ENCODE measurements around the gene TWIST2.

The TWIST2 gene

DNA sequence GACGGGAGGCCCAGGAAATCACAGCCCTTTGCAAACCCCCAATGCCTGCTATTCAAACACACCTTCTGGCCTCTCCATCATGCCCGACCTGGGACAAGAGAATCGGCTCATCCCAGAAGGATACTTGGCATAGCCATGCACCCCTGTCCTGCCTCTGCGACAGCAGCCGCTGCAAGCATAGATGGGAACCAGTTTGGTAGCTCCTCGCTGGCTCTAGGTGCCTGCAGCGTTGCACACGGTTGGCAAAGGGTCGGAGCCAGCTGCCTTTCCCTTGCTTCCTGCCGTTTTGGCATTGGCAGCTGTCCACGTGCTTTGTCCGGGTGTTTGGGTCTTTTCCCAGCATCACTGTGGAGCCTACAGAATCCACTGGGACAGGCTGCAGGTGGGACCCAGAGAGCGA is 76.9 kb downstream of the TWIST2 start:
- Mint-ChIP-seq H3K4me3 (no peak overlapping the region), H3K27me3 (peaks cover 41 to 82% of the 10 kb centered on the region in 2 donors), H3K4me1 (ENCODE audit: low read depth in 2 of 2) (no peaks in the 10 kb centered on the region), H3K36me3 (ENCODE audit: insufficient read depth) (no peaks in the 10 kb centered on the region), H3K9me3 (no peaks in the 10 kb centered on the region), H3K27ac (no peak overlapping the region)
- ATAC-seq (replicated peaks) = no peak
- no peak for DNase-seq

GRCh38 chr2:238925281-238925680 is 77.4 kb downstream of the TWIST2 start:
- Mint-ChIP-seq H3K27me3 (peaks cover 43 to 82% of the 10 kb centered on the region in 2 donors), H3K9me3 (no peaks in the 10 kb centered on the region), H3K36me3 (ENCODE audit: insufficient read depth) (no peaks in the 10 kb centered on the region), H3K4me1 (ENCODE audit: low read depth in 2 of 2) (no peaks in the 10 kb centered on the region), H3K27ac (no peak overlapping the region), H3K4me3 (no peak overlapping the region)
- no peak for ATAC-seq (replicated peaks)
- no peak for DNase-seq

- no peak for ATAC-seq (replicated peaks)
- no peak for DNase-seq
- H3K27me3 Mint-ChIP-seq = peaks cover 43 to 87% of the 10 kb centered on the region in 2 donors
- H3K27ac Mint-ChIP-seq = no peak overlapping the region
- H3K4me3 Mint-ChIP-seq = no peak overlapping the region
- no peaks in the 10 kb centered on the region for H3K4me1 Mint-ChIP-seq (ENCODE audit: low read depth in 2 of 2)
- H3K9me3 Mint-ChIP-seq = no peaks in the 10 kb centered on the region
- H3K36me3 Mint-ChIP-seq (ENCODE audit: insufficient read depth) = no peaks in the 10 kb centered on the region
These were observed 78.1 kb downstream of the TWIST2 start for GRCh38 chr2:238925816-238926521.

DNA sequence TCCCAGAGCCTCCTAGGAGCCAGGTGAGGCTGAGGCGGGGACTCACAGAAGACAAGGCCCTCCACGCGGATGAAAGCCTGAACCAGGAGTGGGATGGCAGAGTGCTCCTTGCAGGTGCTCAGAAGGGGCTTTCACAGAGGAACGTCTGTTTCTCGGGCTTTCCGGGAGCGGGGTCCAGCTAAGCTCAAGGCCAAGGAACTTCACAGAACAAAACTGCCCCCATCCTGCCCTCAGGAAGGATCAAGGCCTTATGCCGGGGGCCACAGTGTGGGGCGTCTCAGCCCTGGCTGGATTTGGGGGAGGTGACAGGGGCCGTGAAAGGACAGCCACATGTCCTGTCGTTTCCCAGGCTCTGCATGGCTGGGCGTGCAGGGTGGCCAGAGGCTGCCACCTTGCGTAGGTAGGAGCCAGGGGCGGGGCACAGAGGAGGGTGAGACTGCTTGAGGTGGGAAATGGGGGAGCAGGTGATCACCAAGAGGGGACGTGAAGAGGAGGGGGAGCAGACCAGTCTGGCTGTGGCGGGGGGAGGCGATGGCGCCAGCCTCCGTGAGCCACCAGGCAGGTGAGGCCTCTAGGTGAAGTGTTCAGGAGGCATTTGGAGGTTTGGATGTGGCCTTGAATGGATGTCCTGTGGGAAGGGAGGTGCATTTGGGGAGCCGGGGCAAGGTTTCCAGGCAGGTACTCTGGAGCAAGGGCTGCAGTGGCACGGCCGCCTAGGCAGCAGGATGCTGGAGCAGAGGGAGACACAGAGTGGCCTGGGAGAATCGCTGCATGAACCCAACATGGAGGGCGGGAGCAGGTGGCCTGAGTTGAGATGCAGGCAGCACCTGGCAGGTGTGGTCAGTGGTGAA is 79.1 kb downstream of the TWIST2 start:
- Mint-ChIP-seq H3K27me3 (peaks cover 46 to 96% of the 10 kb centered on the region in 2 donors), H3K9me3 (no peaks in the 10 kb centered on the region), H3K4me3 (no peak overlapping the region), H3K4me1 (ENCODE audit: low read depth in 2 of 2) (no peaks in the 10 kb centered on the region), H3K36me3 (ENCODE audit: insufficient read depth) (no peaks in the 10 kb centered on the region), H3K27ac (no peak overlapping the region)
- no peak for ATAC-seq (replicated peaks)
- no peak for DNase-seq

GRCh38 chr2:238927746-238928519 is 80.0 kb downstream of the TWIST2 start:
- no peak overlapping the region for H3K4me3 Mint-ChIP-seq
- peaks cover 46 to 90% of the 10 kb centered on the region in 2 donors for H3K27me3 Mint-ChIP-seq
- no peak for DNase-seq
- ATAC-seq (replicated peaks) = no peak
- no peaks in the 10 kb centered on the region for H3K36me3 Mint-ChIP-seq (ENCODE audit: insufficient read depth)
- H3K27ac Mint-ChIP-seq = no peak overlapping the region
- H3K4me1 Mint-ChIP-seq (ENCODE audit: low read depth in 2 of 2) = no peaks in the 10 kb centered on the region
- H3K9me3 Mint-ChIP-seq = no peaks in the 10 kb centered on the region

DNA sequence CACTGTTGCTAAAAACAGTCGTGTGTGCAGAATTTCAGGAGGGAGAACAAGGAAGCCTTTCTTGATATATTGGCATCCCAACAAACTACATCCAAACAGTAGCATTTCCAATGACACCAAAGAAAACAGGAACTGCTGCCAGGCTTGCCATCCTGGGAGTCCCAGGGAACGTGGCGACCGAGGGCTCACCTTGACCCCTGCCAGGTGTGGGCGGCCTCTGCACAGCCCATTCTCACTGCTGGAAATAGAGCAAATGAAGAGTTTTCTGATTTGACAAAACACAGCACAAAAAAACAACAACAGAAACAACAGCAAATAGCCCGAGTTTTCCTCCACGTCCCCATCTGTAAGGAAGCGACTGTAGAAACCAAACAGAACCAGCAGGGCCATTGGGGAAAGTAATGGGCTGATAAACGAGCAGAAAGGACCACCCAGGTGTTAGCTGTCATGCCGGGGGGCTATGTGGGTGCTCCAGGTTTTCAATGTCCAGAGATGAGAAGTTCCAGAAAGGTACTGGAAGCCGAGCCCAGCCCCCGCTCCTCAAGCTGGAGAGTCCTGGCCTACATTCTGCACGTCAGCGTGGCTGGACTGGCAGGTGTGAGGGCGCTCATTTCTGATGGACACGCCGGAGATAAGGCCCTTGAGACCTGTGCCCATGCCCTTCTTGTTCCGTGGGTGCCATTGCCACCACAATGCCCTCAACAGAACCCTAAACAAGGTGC is 80.8 kb downstream of the TWIST2 start:
- no peak for DNase-seq
- Mint-ChIP-seq H3K9me3 (no peaks in the 10 kb centered on the region), H3K27ac (no peak overlapping the region), H3K4me1 (ENCODE audit: low read depth in 2 of 2) (no peaks in the 10 kb centered on the region), H3K27me3 (peaks cover 46 to 85% of the 10 kb centered on the region in 2 donors), H3K36me3 (ENCODE audit: insufficient read depth) (no peaks in the 10 kb centered on the region), H3K4me3 (no peak overlapping the region)
- ATAC-seq (replicated peaks) = no peak

GRCh38 chr2:238929242-238930081 is 81.6 kb downstream of the TWIST2 start:
- ATAC-seq (replicated peaks) = no peak
- H3K4me1 Mint-ChIP-seq (ENCODE audit: low read depth in 2 of 2) = no peaks in the 10 kb centered on the region
- no peak for DNase-seq

DNA sequence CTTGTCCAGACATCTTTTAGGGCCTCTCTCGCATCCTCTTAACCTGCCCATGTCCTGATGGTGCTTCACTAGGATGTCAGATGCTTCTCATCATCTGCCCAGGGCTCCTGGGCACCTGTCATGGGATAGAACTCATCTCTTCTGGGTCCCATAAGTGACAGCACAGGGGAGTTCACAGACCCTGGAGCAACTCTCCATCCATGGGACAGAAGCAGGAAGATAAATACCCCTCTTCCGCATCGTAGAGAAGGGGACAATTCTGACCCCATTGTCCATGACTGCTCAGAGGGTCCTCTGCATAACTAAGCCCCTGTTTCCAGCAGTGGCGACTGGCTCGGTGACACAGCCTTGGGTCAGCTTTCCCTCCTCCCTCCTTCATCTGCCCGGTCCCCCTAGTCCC is 82.3 kb downstream of the TWIST2 start:
- H3K36me3 Mint-ChIP-seq (ENCODE audit: insufficient read depth) = no peaks in the 10 kb centered on the region
- no peak overlapping the region for H3K27ac Mint-ChIP-seq
- H3K4me3 Mint-ChIP-seq = no peak overlapping the region
- ATAC-seq (replicated peaks) = no peak
- no peaks in the 10 kb centered on the region for H3K9me3 Mint-ChIP-seq
- H3K27me3 Mint-ChIP-seq = peaks cover 56 to 82% of the 10 kb centered on the region in 2 donors
- DNase-seq = no peak
- H3K4me1 Mint-ChIP-seq (ENCODE audit: low read depth in 2 of 2) = no peaks in the 10 kb centered on the region

More at GRCh38 chr2:238929242-238930081, 81.6 kb downstream of the TWIST2 start:
- H3K27ac Mint-ChIP-seq = no peak overlapping the region
- H3K9me3 Mint-ChIP-seq = no peaks in the 10 kb centered on the region
- H3K36me3 Mint-ChIP-seq (ENCODE audit: insufficient read depth) = no peaks in the 10 kb centered on the region
- no peak overlapping the region for H3K4me3 Mint-ChIP-seq
- peaks cover 52 to 83% of the 10 kb centered on the region in 2 donors for H3K27me3 Mint-ChIP-seq

GRCh38 chr2:238936162-238937052 is 88.5 kb downstream of the TWIST2 start:
- Mint-ChIP-seq H3K4me1 (ENCODE audit: low read depth in 2 of 2) (no peaks in the 10 kb centered on the region), H3K27me3 (peaks cover 21 to 26% of the 10 kb centered on the region in 2 donors), H3K4me3 (no peak overlapping the region), H3K9me3 (no peaks in the 10 kb centered on the region), H3K36me3 (ENCODE audit: insufficient read depth) (no peaks in the 10 kb centered on the region), H3K27ac (no peak overlapping the region)
- no peak for DNase-seq
- ATAC-seq (replicated peaks) = no peak

- Mint-ChIP-seq H3K4me1 (ENCODE audit: low read depth in 2 of 2) (no peaks in the 10 kb centered on the region), H3K9me3 (no peaks in the 10 kb centered on the region), H3K36me3 (ENCODE audit: insufficient read depth) (no peaks in the 10 kb centered on the region), H3K27ac (no peak overlapping the region), H3K27me3 (peaks cover 11 to 23% of the 10 kb centered on the region in 2 donors), H3K4me3 (no peak overlapping the region)
- DNase-seq = no peak
- no peak for ATAC-seq (replicated peaks)
These were observed 90.1 kb downstream of the TWIST2 start for GRCh38 chr2:238938003-238938400.

- no peaks in the 10 kb centered on the region for H3K36me3 Mint-ChIP-seq (ENCODE audit: insufficient read depth)
- no peaks in the 10 kb centered on the region for H3K9me3 Mint-ChIP-seq
- H3K4me3 Mint-ChIP-seq = no peak overlapping the region
- no peak overlapping the region for H3K27ac Mint-ChIP-seq
- DNase-seq (no peak), ATAC-seq (replicated peaks) (no peak)
- no peaks in the 10 kb centered on the region for H3K4me1 Mint-ChIP-seq (ENCODE audit: low read depth in 2 of 2)
- peaks cover 11 to 28% of the 10 kb centered on the region in 2 donors for H3K27me3 Mint-ChIP-seq
These were observed 90.6 kb downstream of the TWIST2 start for GRCh38 chr2:238938401-238939055.
